IMR-90 (cell line): ENCODE data around the gene RFX5. TPM values are rescaled to one million over a fixed set of nuclear protein-coding genes. Genes with fewer than 3 reads are reported as not detected.

Source experiments
- ATAC-seq: fragments of 200-7000 bp; cut with Tn5 transposase; 2 replicates; pipeline ENCODE4 v1.9.1; 2020; ENCODE audit warnings: low read depth, mild to moderate bottlenecking, moderate library complexity
- BruUV-seq: library from RNA; stranded (reverse); fragments of 400-500 nt; replicated peaks from 2 replicates; lab custom pipeline; 2021; lab: Mats Ljungman, UMichigan
- CTCF ChIA-PET: fragments of 300-600 bp; formaldehyde crosslinking; extraction: SDS; loops from one replicate; lab custom pipeline; 2021; ENCODE audit warnings: antibody characterized with exemption; lab: Yijun Ruan, JAX
- POLR2A ChIA-PET: fragments of 300-600 bp; sonication (Branson Sonifier 250); formaldehyde crosslinking; loops from one replicate; lab custom pipeline; 2022; ENCODE audit warnings: antibody characterized with exemption; ENCODE audit not compliant: unreplicated experiment; lab: Charles Lee
- DNase-seq: peaks from one replicate; pipeline ENCODE4 v3.0.0; 2013
- H2AFZ ChIP-seq: replicated peaks from 2 replicates; pipeline ENCODE3; 2013; ENCODE audit warnings: low read length, mild to moderate bottlenecking; ENCODE audit not compliant: poor library complexity
- H2AK5ac ChIP-seq: 2 replicates; pipeline ENCODE4 v1.6.1; 2013; ENCODE audit warnings: low read depth, low read length, inconsistent platforms
- H2AK9ac ChIP-seq: replicated peaks from 2 replicates; pipeline ENCODE3; 2013; ENCODE audit warnings: mild to moderate bottlenecking, low read depth, low read length, moderate library complexity; ENCODE audit not compliant: poor library complexity
- H2BK120ac ChIP-seq: 2 replicates; pipeline ENCODE4 v1.6.1; 2013; ENCODE audit warnings: low read depth, low read length, inconsistent platforms
- H2BK15ac ChIP-seq: 3 replicates; pipeline ENCODE4 v1.6.1; 2013; ENCODE audit warnings: low read depth, low read length, inconsistent platforms
- H2BK20ac ChIP-seq: 2 replicates; pipeline ENCODE4 v1.6.1; 2013; ENCODE audit warnings: low read depth, mild to moderate bottlenecking, inconsistent platforms, low read length, moderate library complexity
- H2BK5ac ChIP-seq: 2 replicates; pipeline ENCODE4 v1.6.1; 2013; ENCODE audit warnings: mild to moderate bottlenecking, low read depth, low read length, inconsistent platforms; ENCODE audit not compliant: poor library complexity, severe bottlenecking
- H3K14ac ChIP-seq: replicated peaks from 2 replicates; pipeline ENCODE4 v1.6.1; 2013; ENCODE audit warnings: low read depth, low read length, inconsistent platforms
- H3K18ac ChIP-seq: 2 replicates; pipeline ENCODE4 v1.6.1; 2013; ENCODE audit warnings: low read depth, low read length, control low read depth
- H3K23ac ChIP-seq: 2 replicates; pipeline ENCODE4 v1.6.1; 2013; ENCODE audit warnings: low read depth, low read length, inconsistent platforms
- H3K27ac ChIP-seq: 2 replicates; pipeline ENCODE4 v1.5.1; 2013; ENCODE audit warnings: mild to moderate bottlenecking, control low read depth, low read length; ENCODE audit not compliant: insufficient read depth
- H3K27me3 ChIP-seq: 2 replicates; pipeline ENCODE4 v1.6.1; 2013; ENCODE audit warnings: low read length; ENCODE audit not compliant: control insufficient read depth, insufficient read depth
- H3K36me3 ChIP-seq: 2 replicates; pipeline ENCODE4 v1.6.1; 2013; ENCODE audit warnings: low read length, mixed read lengths; ENCODE audit not compliant: control insufficient read depth, insufficient read depth
- H3K4ac ChIP-seq: 2 replicates; pipeline ENCODE4 v1.6.1; 2013; ENCODE audit warnings: low read depth, low read length, inconsistent platforms
- H3K4me1 ChIP-seq: 2 replicates; pipeline ENCODE4 v1.6.1; 2013; ENCODE audit warnings: low read length, mixed read lengths; ENCODE audit not compliant: control insufficient read depth, insufficient read depth
- H3K4me2 ChIP-seq: 2 replicates; pipeline ENCODE4 v1.6.1; 2013; ENCODE audit warnings: low read depth, mild to moderate bottlenecking, control low read depth, low read length, moderate library complexity
- H3K4me3 ChIP-seq: 2 replicates; pipeline ENCODE4 v1.5.1; 2013; ENCODE audit warnings: low read depth, mild to moderate bottlenecking, control low read depth, low read length, moderate library complexity; ENCODE audit not compliant: insufficient read depth
- H3K56ac ChIP-seq: 2 replicates; pipeline ENCODE4 v1.6.1; 2013; ENCODE audit warnings: low read length, inconsistent platforms; ENCODE audit not compliant: insufficient read depth; ENCODE audit errors: extremely low read depth
- H3K79me1 ChIP-seq, 2 experiments: 2 replicates each; pipeline ENCODE4 v1.6.1; 2013; ENCODE audit warnings: low read length in 2 of 2, inconsistent platforms in 1 of 2, low read depth in 1 of 2
- H3K9ac ChIP-seq: 2 replicates; pipeline ENCODE4 v1.6.1; 2013; ENCODE audit warnings: low read depth, low read length, control low read depth
- H3K9me1 ChIP-seq: 2 replicates; pipeline ENCODE4 v1.6.1; 2013; ENCODE audit warnings: low read length, inconsistent platforms; ENCODE audit not compliant: insufficient read depth
- H3K9me3 ChIP-seq: 2 replicates; pipeline ENCODE4 v1.6.1; 2013; ENCODE audit warnings: low read length; ENCODE audit not compliant: control insufficient read depth, insufficient read depth
- H4K20me1 ChIP-seq: 2 replicates; pipeline ENCODE4 v1.6.1; 2013; ENCODE audit warnings: low read length, inconsistent platforms; ENCODE audit not compliant: insufficient read depth
- H4K5ac ChIP-seq: 2 replicates; pipeline ENCODE4 v1.6.1; 2013; ENCODE audit warnings: mild to moderate bottlenecking, low read depth, low read length, control low read depth
- H4K8ac ChIP-seq, 2 experiments: 2 replicates each; pipeline ENCODE4 v1.6.1; 2013; ENCODE audit warnings: low read depth in 2 of 2, low read length in 2 of 2, control low read depth in 1 of 2, inconsistent platforms in 1 of 2
- H4K91ac ChIP-seq: 2 replicates; pipeline ENCODE4 v1.6.1; 2013; ENCODE audit warnings: low read depth, low read length, inconsistent platforms; ENCODE audit not compliant: insufficient read depth
- BHLHE40 ChIP-seq: fragments of 150-350 bp; IDR thresholded peaks from 2 replicates; pipeline ENCODE4 v1.6.1; 2016; ENCODE audit warnings: mild to moderate bottlenecking, low read depth, low read length
- CEBPB ChIP-seq: IDR thresholded peaks from 2 replicates; pipeline ENCODE4 v1.6.1; 2012; ENCODE audit warnings: low read depth, low read length, improper control_type of control experiment
- CHD1 ChIP-seq: IDR thresholded peaks from 2 replicates; pipeline ENCODE4 v1.6.1; 2012; ENCODE audit warnings: low read depth, low read length, improper control_type of control experiment
- CTCF ChIP-seq: conservative IDR thresholded peaks from 2 replicates; pipeline ENCODE4 v1.5.1; 2012; ENCODE audit warnings: mild to moderate bottlenecking, low read depth, low read length, improper control_type of control experiment
- ELK1 ChIP-seq: fragments of 150-350 bp; IDR thresholded peaks from 2 replicates; pipeline ENCODE4 v1.6.1; 2016; ENCODE audit warnings: low read depth, mild to moderate bottlenecking, low read length, moderate library complexity, borderline replicate concordance
- FOS ChIP-seq: fragments of 150-350 bp; IDR thresholded peaks from 2 replicates; pipeline ENCODE4 v1.6.1; 2016; ENCODE audit warnings: low read depth, low read length
- MAFK ChIP-seq: IDR thresholded peaks from 2 replicates; pipeline ENCODE4 v1.6.1; 2012; ENCODE audit warnings: low read depth, low read length, improper control_type of control experiment
- MAZ ChIP-seq: IDR thresholded peaks from 2 replicates; pipeline ENCODE4 v1.6.1; 2012; ENCODE audit warnings: low read depth, mild to moderate bottlenecking, low read length, improper control_type of control experiment, moderate library complexity, borderline replicate concordance
- MXI1 ChIP-seq: IDR thresholded peaks from 2 replicates; pipeline ENCODE4 v1.6.1; 2012; ENCODE audit warnings: low read depth, mild to moderate bottlenecking, low read length, moderate library complexity, borderline replicate concordance
- NFE2L2 ChIP-seq: fragments of 150-350 bp; IDR thresholded peaks from 2 replicates; pipeline ENCODE4 v1.6.1; 2016; ENCODE audit warnings: low read depth, mild to moderate bottlenecking, low read length
- POLR2A ChIP-seq: IDR thresholded peaks from 2 replicates; pipeline ENCODE4 v1.6.1; 2012; ENCODE audit warnings: mild to moderate bottlenecking, low read depth, low read length
- RFX5 ChIP-seq: IDR thresholded peaks from 2 replicates; pipeline ENCODE4 v1.8.0; 2012; ENCODE audit warnings: low read depth, mild to moderate bottlenecking, low read length, moderate library complexity
- SMC3 ChIP-seq: fragments of 150-350 bp; IDR thresholded peaks from 2 replicates; pipeline ENCODE4 v1.6.1; 2016; ENCODE audit warnings: low read depth, mild to moderate bottlenecking, antibody characterized with exemption, low read length, moderate library complexity
- WGBS, 2 experiments: methylation state at CpG; one replicate each; pipeline versions ENCODE4 v1.1.5 to v1.1.7; 2013; ENCODE audit warnings: missing lambda C conversion rate in 2 of 2; ENCODE audit not compliant: insufficient read length in 1 of 2; ENCODE audit errors: extremely low coverage in 2 of 2; 5-methylcytosine and 5-hydroxymethylcytosine counted together
- dilution Hi-C: fragments of 300-500 bp; cut with HindIII; formaldehyde crosslinking; loops from one replicate; pipeline ENCODE4 v1.14.3; 2018; ENCODE audit warnings: low sequenced_read_pairs; ENCODE audit not compliant: unreplicated experiment
- in situ Hi-C: fragments of 300-500 bp; cut with MboI; formaldehyde crosslinking; loops from 3 replicates; pipeline ENCODE4 v1.14.3; 2019; ENCODE audit warnings: low sequenced_read_pairs, inconsistent platforms, mixed read lengths
- intact Hi-C: fragments of 100-400 bp; cut with micrococcal nuclease; formaldehyde crosslinking; loops from 2 replicates; pipeline ENCODE4 v1.10.0; 2022
- polyA plus RNA-seq, 3 experiments: library from polyadenylated mRNA; depleted of rRNA; stranded (reverse); fragments of >200 nt; gene quantifications; 2 replicates each; pipeline ENCODE4 v1.2.3, GENCODE V29; 2012; ENCODE audit warnings: low replicate concordance in 1 of 3
- total RNA-seq: library from RNA; depleted of rRNA; stranded (reverse); fragments of >200 nt; gene quantifications from 2 replicates; pipeline ENCODE4 v1.2.3, GENCODE V29; 2012
- TF ChIP-seq, protein P1 (sequence below): fragments of 150-350 bp; IDR thresholded peaks from 2 replicates; pipeline ENCODE4 v1.6.1; 2017; ENCODE audit warnings: mild to moderate bottlenecking, antibody characterized with exemption, low read length, low read depth

The RFX5 gene
- total and polyA plus RNA-seq, 2 of the 4 experiments (the other 2 are of a cell fraction) = 29.3 to 44.4 TPM

- no peak overlapping the region for H2AFZ ChIP-seq
- no peaks in the 10 kb centered on the region for H3K27me3 ChIP-seq
- no peak overlapping the region for H3K56ac ChIP-seq
- no peak for DNase-seq
- no peaks in the 10 kb centered on the region; the same call in 1 of the 2 replicates for H3K9me3 ChIP-seq
- H4K5ac ChIP-seq = no peak overlapping the region
- H4K20me1 ChIP-seq = no peaks in the 10 kb centered on the region
- H3K23ac ChIP-seq = no peak overlapping the region
- H3K9me1 ChIP-seq = peaks cover 14% of the 10 kb centered on the region
- H3K14ac ChIP-seq = no peak overlapping the region
- no peak overlapping the region for H2BK5ac ChIP-seq
- no peak overlapping the region for H3K4me3 ChIP-seq
- H2BK20ac ChIP-seq = no peak overlapping the region
- peaks cover 14% of the 10 kb centered on the region for H3K4me1 ChIP-seq
- ChIA-PET POLR2A (no interaction called here), CTCF (no interaction called here)
- H3K4ac ChIP-seq = no peak overlapping the region
- H3K18ac ChIP-seq = no peak overlapping the region
- dilution Hi-C loops = no loop called here
- in situ Hi-C loops = no loop called here
- no peak overlapping the region for H2AK5ac ChIP-seq
- TF ChIP-seq SMC3 = no peak
- TF ChIP-seq BHLHE40 = no peak
- TF ChIP-seq POLR2A = no peak
- TF ChIP-seq, protein P1, sequence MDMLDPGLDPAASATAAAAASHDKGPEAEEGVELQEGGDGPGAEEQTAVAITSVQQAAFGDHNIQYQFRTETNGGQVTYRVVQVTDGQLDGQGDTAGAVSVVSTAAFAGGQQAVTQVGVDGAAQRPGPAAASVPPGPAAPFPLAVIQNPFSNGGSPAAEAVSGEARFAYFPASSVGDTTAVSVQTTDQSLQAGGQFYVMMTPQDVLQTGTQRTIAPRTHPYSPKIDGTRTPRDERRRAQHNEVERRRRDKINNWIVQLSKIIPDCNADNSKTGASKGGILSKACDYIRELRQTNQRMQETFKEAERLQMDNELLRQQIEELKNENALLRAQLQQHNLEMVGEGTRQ = no peak
- TF ChIP-seq RFX5 = no peak
- no peak for TF ChIP-seq FOS
- TF ChIP-seq CHD1 = no peak
- TF ChIP-seq NFE2L2 = no peak
- TF ChIP-seq ELK1 = no peak
- no peak for TF ChIP-seq MAZ
- TF ChIP-seq MAFK = no peak
- TF ChIP-seq CTCF = no peak
- TF ChIP-seq MXI1 = no peak
- TF ChIP-seq CEBPB = no peak
- no peak overlapping the region for H4K8ac ChIP-seq
- WGBS, 2 experiments = 100% methylated on average over 2 of the region's 7 CpGs; no CpG with 5 or more reads in 1 of the 2 experiments
- H3K9ac ChIP-seq = no peak overlapping the region
- no peak overlapping the region for H2AK9ac ChIP-seq
- H4K91ac ChIP-seq = no peak overlapping the region
- intact Hi-C loops = no loop called here
- H3K4me2 ChIP-seq = no peak overlapping the region
- H3K79me1 ChIP-seq = peaks cover 0 to 10% of the 10 kb centered on the region in 2 experiments; a peak in 1 of 4 replicates
- H3K27ac ChIP-seq = no peak overlapping the region
- BruUV-seq = no TSS peak
- H3K36me3 ChIP-seq = peaks cover 32% of the 10 kb centered on the region
- no peak overlapping the region for H2BK120ac ChIP-seq
- H2BK15ac ChIP-seq = no peak overlapping the region
- ATAC-seq = no peak
Measured at GRCh38 chr1:151369302-151369610, 22.2 kb upstream of the RFX5 start.
